Thoracic aorta (tissue), 2 donors: ENCODE measurements around the gene MTERF2. TPM values are rescaled to one million over a fixed set of nuclear protein-coding genes. Genes with fewer than 3 reads are reported as not detected.

ENCODE experiments used
- ATAC-seq: fragments of 150-250 bp; one replicate; pipeline ENCODE4 v1.8.0; 2017; ENCODE audit warnings: low read depth; ENCODE audit not compliant: insufficient number of reproducible peaks, low FRiP score
- DNase-seq: peaks from one replicate; pipeline ENCODE4 v3.0.0-alpha.2; 2020; ENCODE audit warnings: low spot score
- H3K27ac ChIP-seq, 2 donors: fragments of 200-600 bp; sonication (generic); 1 replicate in 1 of 2; 2 replicates in 1 of 2; pipeline ENCODE4 v1.5.1; 2016; ENCODE audit warnings: mild to moderate bottlenecking in 2 of 2, moderate library complexity in 2 of 2
- H3K27me3 ChIP-seq: fragments of 200-600 bp; sonication (generic); replicated peaks from 2 replicates; pipeline ENCODE4 v1.6.0; 2016; ENCODE audit warnings: mild to moderate bottlenecking; ENCODE audit not compliant: insufficient read depth
- H3K36me3 ChIP-seq: fragments of 200-600 bp; sonication (generic); one replicate; pipeline ENCODE4 v1.5.1; 2016
- H3K4me1 ChIP-seq, 2 donors: fragments of 200-600 bp; sonication (generic); 1 replicate in 1 of 2; 2 replicates in 1 of 2; pipeline versions ENCODE4 v1.5.1 to v1.6.0; 2016; ENCODE audit warnings: low read depth in 2 of 2, mild to moderate bottlenecking in 1 of 2; ENCODE audit not compliant: control insufficient read depth in 1 of 2
- H3K4me3 ChIP-seq: fragments of 200-600 bp; sonication (generic); 2 replicates; pipeline ENCODE4 v1.5.1; 2016; ENCODE audit warnings: mild to moderate bottlenecking
- H3K9me3 ChIP-seq: fragments of 200-600 bp; sonication (generic); 2 replicates; pipeline ENCODE4 v1.5.1; 2016
- total RNA-seq, 2 donors: library from RNA; depleted of rRNA; stranded (reverse); fragments of >200 nt; gene quantifications; one replicate each; pipeline versions ENCODE4 v1.1.0 to v1.2.3, GENCODE V29; 2016
- TF ChIP-seq, protein P1 (sequence below): fragments of 200-600 bp; sonication (generic); IDR thresholded peaks from one replicate; pipeline ENCODE4 v1.5.1; 2019; ENCODE audit warnings: antibody characterized with exemption

The MTERF2 gene
- total RNA-seq, 2 donors from 2014 or later: 5.8 to 11.1 TPM

GRCh38 chr12:106975993-106976658, 10.8 kb downstream of the MTERF2 start:
- H3K4me3 ChIP-seq: no peak overlapping the region
- ATAC-seq: no peak
- H3K36me3 ChIP-seq: peaks cover 10% of the 10 kb centered on the region
- DNase-seq: no peak
- no peaks in the 10 kb centered on the region for H3K27me3 ChIP-seq
- TF ChIP-seq, protein P1, sequence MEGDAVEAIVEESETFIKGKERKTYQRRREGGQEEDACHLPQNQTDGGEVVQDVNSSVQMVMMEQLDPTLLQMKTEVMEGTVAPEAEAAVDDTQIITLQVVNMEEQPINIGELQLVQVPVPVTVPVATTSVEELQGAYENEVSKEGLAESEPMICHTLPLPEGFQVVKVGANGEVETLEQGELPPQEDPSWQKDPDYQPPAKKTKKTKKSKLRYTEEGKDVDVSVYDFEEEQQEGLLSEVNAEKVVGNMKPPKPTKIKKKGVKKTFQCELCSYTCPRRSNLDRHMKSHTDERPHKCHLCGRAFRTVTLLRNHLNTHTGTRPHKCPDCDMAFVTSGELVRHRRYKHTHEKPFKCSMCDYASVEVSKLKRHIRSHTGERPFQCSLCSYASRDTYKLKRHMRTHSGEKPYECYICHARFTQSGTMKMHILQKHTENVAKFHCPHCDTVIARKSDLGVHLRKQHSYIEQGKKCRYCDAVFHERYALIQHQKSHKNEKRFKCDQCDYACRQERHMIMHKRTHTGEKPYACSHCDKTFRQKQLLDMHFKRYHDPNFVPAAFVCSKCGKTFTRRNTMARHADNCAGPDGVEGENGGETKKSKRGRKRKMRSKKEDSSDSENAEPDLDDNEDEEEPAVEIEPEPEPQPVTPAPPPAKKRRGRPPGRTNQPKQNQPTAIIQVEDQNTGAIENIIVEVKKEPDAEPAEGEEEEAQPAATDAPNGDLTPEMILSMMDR: no peak
- H3K4me1 ChIP-seq: peaks cover 44 to 66% of the 10 kb centered on the region in 2 donors
- no peaks in the 10 kb centered on the region for H3K9me3 ChIP-seq
- no peak overlapping the region for H3K27ac ChIP-seq

GRCh38 chr12:106975098-106975497, 11.8 kb downstream of the MTERF2 start:
- Histone ChIP-seq H3K36me3 (peaks cover 14% of the 10 kb centered on the region), H3K27ac (no peak overlapping the region), H3K4me3 (no peak overlapping the region), H3K4me1 (peaks cover 37 to 56% of the 10 kb centered on the region in 2 donors), H3K9me3 (no peaks in the 10 kb centered on the region), H3K27me3 (no peaks in the 10 kb centered on the region)
- TF ChIP-seq, protein P1: no peak
- ATAC-seq (no peak), DNase-seq (no peak)

- H3K4me1 ChIP-seq: peaks cover 37 to 55% of the 10 kb centered on the region in 2 donors
- no peaks in the 10 kb centered on the region for H3K9me3 ChIP-seq
- H3K27ac ChIP-seq: no peak overlapping the region
- no peak for DNase-seq
- ATAC-seq: no peak
- TF ChIP-seq, protein P1: no peak
- peaks cover 14% of the 10 kb centered on the region for H3K36me3 ChIP-seq
- no peak overlapping the region for H3K4me3 ChIP-seq
- H3K27me3 ChIP-seq: no peaks in the 10 kb centered on the region
These were observed 12.4 kb downstream of the MTERF2 start for GRCh38 chr12:106974511-106974910.

GRCh38 chr12:106973545-106973944, 13.4 kb downstream of the MTERF2 start:
- DNase-seq: no peak
- Histone ChIP-seq H3K4me3 (no peak overlapping the region), H3K4me1 (peaks cover 35 to 51% of the 10 kb centered on the region in 2 donors)

DNA sequence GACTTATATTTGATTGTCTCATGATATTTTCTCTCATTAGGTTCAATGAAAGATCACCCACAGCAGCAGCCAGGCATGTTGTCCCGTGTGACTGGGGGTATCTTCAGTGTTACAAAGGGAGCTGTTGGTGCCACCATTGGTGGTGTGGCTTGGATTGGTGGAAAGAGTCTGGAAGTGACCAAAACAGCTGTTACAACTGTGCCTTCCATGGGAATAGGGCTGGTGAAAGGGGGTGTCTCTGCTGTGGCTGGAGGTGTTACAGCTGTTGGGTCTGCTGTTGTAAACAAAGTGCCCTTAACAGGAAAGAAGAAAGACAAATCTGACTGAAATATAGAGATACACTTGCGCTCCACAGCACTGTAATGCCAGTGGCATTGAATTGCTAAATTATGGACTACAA, 15.9 kb downstream of the MTERF2 start:
- DNase-seq: no peak
- Histone ChIP-seq H3K4me3 (no peak overlapping the region), H3K4me1 (peaks cover 22 to 28% of the 10 kb centered on the region in 2 donors), H3K9me3 (no peaks in the 10 kb centered on the region), H3K27me3 (no peaks in the 10 kb centered on the region), H3K27ac (no peak overlapping the region), H3K36me3 (peaks cover 26% of the 10 kb centered on the region)
- ATAC-seq: no peak
- TF ChIP-seq, protein P1: no peak

More at GRCh38 chr12:106973545-106973944, 13.4 kb downstream of the MTERF2 start:
- peaks cover 14% of the 10 kb centered on the region for H3K36me3 ChIP-seq
- H3K9me3 ChIP-seq: no peaks in the 10 kb centered on the region
- H3K27ac ChIP-seq: no peak overlapping the region
- TF ChIP-seq, protein P1: no peak
- no peaks in the 10 kb centered on the region for H3K27me3 ChIP-seq
- ATAC-seq: no peak
